ENCODE results near the gene PER1.

GRCh38 chr17:8095361-8095760 is 56.8 kb downstream of the PER1 start:
- no peak for TF ChIP-seq POLR2AphosphoS5 (IDR thresholded peaks at IDR 0.05; ENCODE audit: insufficient read depth in 1 of 2, low read depth in 1 of 2)
- no peak for TF ChIP-seq CTCF (IDR thresholded peaks at IDR 0.05)
- no peak for TF ChIP-seq POLR2A (IDR thresholded peaks at IDR 0.05)

All from vagina (tissue), 2 donors.